NCI-H510A treated with DMSO at 0.1 percent for 48 hours (cell line): ENCODE results near the gene SLFN12.
A peak's percentile ranks its signal among the peaks of the same experiment; 100 is the strongest.
"Not testable (repeated sequence)": the region's sequence is repeated elsewhere in the genome, so short reads cannot be mapped to it uniquely, and the experiment has no call there.

Source experiments
- DNase-seq: peaks from one replicate; lab custom pipeline; 2025; lab: John Stamatoyannopoulos, UW

SLFN12 gene

GRCh38 chr17:35432176-35433074, at the start of gene SLFN12:
Gene SLFN12 (minus strand): TSS chr17:35432500. CDS start chr17:35423028, 9,472 bp downstream.
- DNase-seq, result no peak

GRCh38 chr17:35479271-35479670, 47.0 kb upstream of the SLFN12 start:
- DNase-seq, result no peak

GRCh38 chr17:35477248-35477647, 44.9 kb upstream of the SLFN12 start:
- DNase-seq, result no peak

- no peak for DNase-seq
These were observed 44.1 kb upstream of the SLFN12 start for GRCh38 chr17:35476283-35476820.

- DNase-seq, result no peak
These were observed 36.2 kb upstream of the SLFN12 start for GRCh38 chr17:35468475-35468874.

GRCh38 chr17:35467824-35468223, 35.5 kb upstream of the SLFN12 start:
- DNase-seq, result no peak

GRCh38 chr17:35460354-35460851, 28.1 kb upstream of the SLFN12 start:
- peak; percentile 61 for DNase-seq

GRCh38 chr17:35454035-35454434, 21.7 kb upstream of the SLFN12 start:
- DNase-seq, result not testable (repeated sequence)

GRCh38 chr17:35453171-35453570, 20.9 kb upstream of the SLFN12 start:
- DNase-seq, result no peak

- no peak for DNase-seq
These were observed 17.2 kb upstream of the SLFN12 start for GRCh38 chr17:35449371-35449931.

GRCh38 chr17:35448899-35449227, 16.6 kb upstream of the SLFN12 start:
- no peak for DNase-seq

GRCh38 chr17:35448214-35448898, 16.1 kb upstream of the SLFN12 start, which contains the start of gene SLFN13:
Gene SLFN13 (minus strand): TSS chr17:35448766. CDS start chr17:35445680, 3,086 bp downstream.
- DNase-seq, result peak; percentile 75

- DNase-seq, result peak; percentile 4
These were observed 15.2 kb upstream of the SLFN12 start for GRCh38 chr17:35447499-35447898.

GRCh38 chr17:35438433-35438832, 6.1 kb upstream of the SLFN12 start:
- no peak for DNase-seq

GRCh38 chr17:35433075-35433894, 985 bp upstream of the SLFN12 start:
- no peak for DNase-seq

GRCh38 chr17:35429702-35430101, 2.6 kb downstream of the SLFN12 start:
- no peak for DNase-seq

GRCh38 chr17:35428229-35428628, 4.1 kb downstream of the SLFN12 start:
- DNase-seq, result no peak

- DNase-seq, result no peak
These were observed 8.5 kb downstream of the SLFN12 start for GRCh38 chr17:35423761-35424160.

- not testable (repeated sequence) for DNase-seq
These were observed 11.2 kb downstream of the SLFN12 start for GRCh38 chr17:35421069-35421468.

GRCh38 chr17:35416659-35417058, 15.6 kb downstream of the SLFN12 start:
- DNase-seq, result no peak

GRCh38 chr17:35414707-35415106, 17.6 kb downstream of the SLFN12 start:
- DNase-seq, result not testable (repeated sequence)
